HepG2 (cell line): Measurements from ENCODE around the gene ELOVL6. TPM values are rescaled to one million over a fixed set of nuclear protein-coding genes. Genes with fewer than 3 reads are reported as not detected.

Source experiments
- ATAC-seq: fragments of 200-7000 bp; cut with Tn5 transposase; 3 replicates; pipeline ENCODE4 v1.9.1; 2020; ENCODE audit warnings: mild to moderate bottlenecking, moderate library complexity
- BruUV-seq: library from RNA; stranded (reverse); fragments of 400-500 nt; replicated peaks from 2 replicates; lab custom pipeline; 2021; lab: Mats Ljungman, UMichigan
- CTCF ChIA-PET: fragments of 300-600 bp; formaldehyde crosslinking; extraction: SDS; loops from one replicate; lab custom pipeline; 2021; ENCODE audit warnings: low total read pairs, inconsistent platforms, low intra/inter-chr PET ratio; lab: Yijun Ruan, JAX
- POLR2A ChIA-PET: fragments of 350-600 bp; sonication (Branson Sonifier 250); formaldehyde crosslinking; loops from one replicate; lab custom pipeline; 2020; ENCODE audit warnings: antibody characterized with exemption, inconsistent platforms; lab: Yijun Ruan, JAX
- DNase-seq: peaks from one replicate; pipeline ENCODE4 v3.0.0-alpha.2; 2015; ENCODE audit warnings: low spot score
- FAIRE-seq: peaks from 3 replicates; lab custom pipeline; 2011; peaks lifted over from hg19 to GRCh38; lab: Jason Lieb, UNC
- H2AFZ ChIP-seq: one replicate; pipeline ENCODE4 v1.6.1; 2011; ENCODE audit warnings: low read length, inconsistent platforms
- H3K27ac ChIP-seq: fragments of 300-600 bp; 3 replicates; pipeline ENCODE4 v1.8.0; 2011; ENCODE audit warnings: mixed run types, mild to moderate bottlenecking, mixed read lengths, low read length, inconsistent platforms; ENCODE audit not compliant: insufficient read depth; ENCODE audit errors: extremely low read length
- H3K27me3 ChIP-seq, 2 experiments: fragments of 200-600 bp in 1 of 2; 2 replicates in 1 of 2; 3 replicates in 1 of 2; pipeline versions ENCODE4 v1.6.0 to v1.8.0; 2011; ENCODE audit warnings: low read length in 2 of 2, mild to moderate bottlenecking in 2 of 2, moderate library complexity in 2 of 2, inconsistent platforms in 1 of 2; ENCODE audit not compliant: insufficient read depth in 2 of 2, control insufficient read depth in 1 of 2
- H3K36me3 ChIP-seq, 2 experiments: fragments of 200-600 bp in 1 of 2; replicated peaks in 1 of 2; 2 replicates in 1 of 2; 3 replicates in 1 of 2; pipeline versions ENCODE4 v1.5.1 to v1.8.0; 2011; ENCODE audit warnings: low read length in 2 of 2, inconsistent platforms in 1 of 2; ENCODE audit not compliant: insufficient read depth in 2 of 2, control insufficient read depth in 1 of 2
- H3K4me1 ChIP-seq: 2 replicates; pipeline ENCODE4 v1.5.1; 2012; ENCODE audit warnings: low read length, inconsistent platforms; ENCODE audit not compliant: insufficient read depth
- H3K4me2 ChIP-seq: 2 replicates; pipeline ENCODE4 v1.6.0; 2011; ENCODE audit warnings: low read depth, low read length, inconsistent platforms
- H3K4me3 ChIP-seq, 3 experiments: fragments of 200-600 bp in 1 of 3; sonication (generic), shearing (Covaris generic) in 1 of 3; replicated peaks in 1 of 3; 2 replicates each; pipeline ENCODE4 v1.5.1; 2011 to 2016; ENCODE audit warnings: low read length in 3 of 3, inconsistent platforms in 2 of 3, low read depth in 2 of 3, mild to moderate bottlenecking in 2 of 3, control low read depth in 1 of 3, mixed read lengths in 1 of 3; ENCODE audit not compliant: insufficient read depth in 1 of 3
- H3K79me2 ChIP-seq: one replicate; pipeline ENCODE4 v1.6.1; 2011; ENCODE audit warnings: low read length, inconsistent platforms; ENCODE audit not compliant: insufficient read depth
- H3K9ac ChIP-seq: 2 replicates; pipeline ENCODE4 v1.6.0; 2011; ENCODE audit warnings: mild to moderate bottlenecking, low read depth, low read length, inconsistent platforms; ENCODE audit not compliant: insufficient read depth
- H3K9me3 ChIP-seq: 2 replicates; pipeline ENCODE4 v1.5.1; 2012; ENCODE audit warnings: mild to moderate bottlenecking, low read length
- H4K20me1 ChIP-seq: 2 replicates; pipeline ENCODE4 v1.6.0; 2011; ENCODE audit warnings: inconsistent platforms, mild to moderate bottlenecking, low read length, moderate library complexity; ENCODE audit not compliant: insufficient read depth
- ATF7 ChIP-seq, 2 experiments: fragments of 450-650 bp in 1 of 2; sonication (generic) in 1 of 2; formaldehyde crosslinking in 1 of 2; IDR thresholded peaks; 2 replicates each; pipeline versions ENCODE4 v1.4.0 to v1.6.1; 2016 to 2020; ENCODE audit warnings: antibody characterized with exemption in 1 of 2, mild to moderate bottlenecking in 1 of 2, missing genetic modification reagents in 1 of 2
- GLI4 ChIP-seq: sonication (generic); formaldehyde crosslinking; IDR thresholded peaks from 2 replicates; pipeline ENCODE4 v1.5.1; 2020; ENCODE audit warnings: missing genetic modification reagents, mild to moderate bottlenecking, moderate library complexity, borderline replicate concordance
- JUND ChIP-seq: sonication (generic); formaldehyde crosslinking; IDR thresholded peaks from 2 replicates; pipeline ENCODE4 v1.8.0; 2022; ENCODE audit warnings: mild to moderate bottlenecking, missing genetic modification reagents
- KDM5B ChIP-seq: sonication (generic); formaldehyde crosslinking; IDR thresholded peaks from 2 replicates; pipeline ENCODE4 v1.4.0; 2020; ENCODE audit warnings: missing genetic modification reagents, mild to moderate bottlenecking, borderline replicate concordance
- NR2C2 ChIP-seq: sonication (generic); formaldehyde crosslinking; IDR thresholded peaks from 2 replicates; pipeline ENCODE4 v1.4.0; 2020; ENCODE audit warnings: missing genetic modification reagents, mild to moderate bottlenecking, moderate library complexity, borderline replicate concordance
- ZNF207 ChIP-seq: fragments of 450-650 bp; IDR thresholded peaks from 2 replicates; pipeline ENCODE4 v1.6.1; 2016; ENCODE audit warnings: antibody characterized with exemption, borderline replicate concordance
- ZNF34 ChIP-seq: sonication (generic); formaldehyde crosslinking; IDR thresholded peaks from 2 replicates; pipeline ENCODE4 v1.4.0; 2020; ENCODE audit warnings: mild to moderate bottlenecking, missing genetic modification reagents, borderline replicate concordance
- ZNF530 ChIP-seq: sonication (generic); formaldehyde crosslinking; IDR thresholded peaks from 2 replicates; pipeline ENCODE4 v1.5.0; 2020; ENCODE audit warnings: low read depth, mild to moderate bottlenecking, missing genetic modification reagents
- ZSCAN20 ChIP-seq: sonication (generic); formaldehyde crosslinking; IDR thresholded peaks from 2 replicates; pipeline ENCODE4 v1.4.0; 2020; ENCODE audit warnings: missing genetic modification reagents, mild to moderate bottlenecking, borderline replicate concordance
- WGBS: methylation state at CpG from one replicate; pipeline ENCODE4 v1.1.6; 2017; ENCODE audit warnings: low lambda C conversion rate; 5-methylcytosine and 5-hydroxymethylcytosine counted together
- in situ Hi-C: cut with HindIII; loops from 2 replicates; pipeline ENCODE4 v1.10.0; 2017; ENCODE audit warnings: low pct_unique_long_range_greater_than_20kb; ENCODE audit not compliant: extremely low pct_ligation_motif_present
- intact Hi-C: fragments of 100-400 bp; cut with micrococcal nuclease; formaldehyde crosslinking; loops from one replicate; pipeline ENCODE4 v1.10.0; 2022; ENCODE audit not compliant: unreplicated experiment
- polyA plus RNA-seq, 8 experiments: library from polyadenylated mRNA; depleted of rRNA in 3 of 8; stranded (reverse) in 7 of 8; unstranded in 1 of 8; fragments of >200 nt; fragmentation: Illumina TruSeq in 4 of 8; extraction: Trizol in 4 of 8; gene quantifications; 2 replicates each; pipeline versions ENCODE4 v1.2.1 to v1.2.3, GENCODE V29; 2011 to 2016; ENCODE audit warnings: low read depth in 4 of 8, missing spikeins in 1 of 8, mixed read lengths in 1 of 8; ENCODE audit not compliant: insufficient read depth in 1 of 8
- total RNA-seq, 5 experiments: library from RNA; depleted of rRNA; stranded (reverse); fragments of >200 nt; fragmentation: Illumina TruSeq; extraction: Trizol; gene quantifications; 2 replicates each; pipeline ENCODE4 v1.2.3, GENCODE V29; 2016; ENCODE audit warnings: low read depth in 1 of 5
- TF ChIP-seq, protein P1 (sequence below): IDR thresholded peaks from 2 replicates; pipeline ENCODE4 v1.6.1; 2016; ENCODE audit warnings: control low read depth
- TF ChIP-seq, protein P2 (sequence below): IDR thresholded peaks from 2 replicates; pipeline ENCODE4 v1.6.1; 2016

ELOVL6 gene
- total and polyA plus RNA-seq, 2 of the 13 experiments (the other 11 are each of a cell fraction or from before 2014, with no cell fraction given), result 14.1 to 23.2 TPM

DNA sequence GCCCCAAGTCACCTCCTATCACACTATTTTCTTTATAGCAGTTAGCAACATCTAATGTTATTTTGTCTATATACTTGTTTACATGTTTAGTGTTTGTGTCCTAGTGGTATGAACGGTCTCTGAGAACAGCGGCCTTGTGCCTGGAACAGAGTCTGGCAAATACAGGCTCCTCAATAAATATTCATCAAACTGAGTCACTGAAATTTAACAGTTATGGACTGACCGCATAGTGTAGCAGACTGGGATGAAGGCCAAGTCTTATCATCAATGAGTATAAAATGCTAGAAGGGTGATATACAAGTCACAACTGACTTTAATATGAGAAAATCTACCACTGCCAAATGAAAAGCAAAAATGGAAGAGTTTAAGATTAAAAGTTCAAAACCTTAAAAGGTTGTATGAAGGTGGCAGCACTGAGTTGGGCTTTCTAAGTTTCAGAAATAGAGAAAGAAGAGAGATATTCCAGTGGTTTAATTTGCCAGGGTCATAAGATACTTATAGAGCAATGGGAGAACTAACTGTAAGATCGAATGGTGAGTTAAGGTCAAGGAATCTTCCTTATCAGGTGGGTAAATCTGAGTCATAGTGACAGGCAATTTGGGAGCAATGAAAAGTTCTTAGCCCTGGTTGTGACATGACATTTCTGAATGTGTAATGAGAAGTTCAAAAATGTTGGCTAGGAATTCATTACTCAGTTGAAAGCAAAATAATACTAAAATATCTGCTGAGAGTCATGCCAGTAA is 34.9 kb downstream of the ELOVL6 start:
- ChIA-PET CTCF (no interaction called here), POLR2A (no interaction called here)
- FAIRE-seq (no peak), DNase-seq (no peak), ATAC-seq (no peak)
- Histone ChIP-seq H4K20me1 (no peaks in the 10 kb centered on the region), H3K4me1 (no peaks in the 10 kb centered on the region), H3K27ac (no peak overlapping the region), H2AFZ (no peak overlapping the region), H3K27me3 (no peaks in the 10 kb centered on the region), H3K79me2 (no peaks in the 10 kb centered on the region), H3K36me3 (peaks cover 0 to 7% of the 10 kb centered on the region in 2 experiments; a peak in 2 of 5 replicates), H3K9me3 (no peaks in the 10 kb centered on the region), H3K4me3 (no peak overlapping the region), H3K9ac (no peak overlapping the region), H3K4me2 (no peak overlapping the region)
- WGBS, result 95% methylated on average over 4 of the region's 4 CpGs
- in situ Hi-C loops, result no loop called here
- no TSS peak for BruUV-seq
- TF ChIP-seq GLI4 (CRISPR knock-in tag), result no peak
- intact Hi-C loops, result no loop called here

DNA sequence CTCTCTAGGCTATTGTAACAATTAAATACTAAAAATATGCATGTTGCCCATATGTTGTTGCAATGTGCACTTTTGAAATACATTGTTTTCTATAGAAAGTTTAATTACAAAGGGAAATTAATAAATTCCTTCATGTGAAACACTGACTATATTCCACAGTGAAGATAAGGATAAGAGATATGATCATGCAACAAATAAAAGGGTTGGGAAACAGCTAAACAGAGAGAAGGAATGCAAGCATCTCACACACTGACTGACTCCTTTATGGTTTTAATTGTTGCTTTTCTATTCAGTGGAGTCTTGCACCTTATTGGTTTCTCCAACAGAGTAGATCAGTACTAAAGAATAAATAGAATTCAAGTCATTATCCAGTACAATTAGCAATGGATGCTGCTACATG is 37.8 kb downstream of the ELOVL6 start:
- H3K9ac ChIP-seq, result no peak overlapping the region
- H3K36me3 ChIP-seq, result peaks cover 0 to 7% of the 10 kb centered on the region in 2 experiments; a peak in 2 of 5 replicates
- H4K20me1 ChIP-seq, result no peaks in the 10 kb centered on the region
- no peak for FAIRE-seq
- no peak for DNase-seq
- H3K27ac ChIP-seq, result no peak overlapping the region
- TF ChIP-seq ZNF530 (CRISPR knock-in tag), result no peak
- no peak for TF ChIP-seq ZSCAN20
- no peak for TF ChIP-seq NR2C2 (CRISPR knock-in tag)
- no peak for TF ChIP-seq KDM5B (CRISPR knock-in tag)
- TF ChIP-seq JUND (CRISPR knock-in tag), result no peak
- TF ChIP-seq ZNF207, result no peak
- TF ChIP-seq ZNF34 (CRISPR knock-in tag), result no peak
- TF ChIP-seq, protein P1, sequence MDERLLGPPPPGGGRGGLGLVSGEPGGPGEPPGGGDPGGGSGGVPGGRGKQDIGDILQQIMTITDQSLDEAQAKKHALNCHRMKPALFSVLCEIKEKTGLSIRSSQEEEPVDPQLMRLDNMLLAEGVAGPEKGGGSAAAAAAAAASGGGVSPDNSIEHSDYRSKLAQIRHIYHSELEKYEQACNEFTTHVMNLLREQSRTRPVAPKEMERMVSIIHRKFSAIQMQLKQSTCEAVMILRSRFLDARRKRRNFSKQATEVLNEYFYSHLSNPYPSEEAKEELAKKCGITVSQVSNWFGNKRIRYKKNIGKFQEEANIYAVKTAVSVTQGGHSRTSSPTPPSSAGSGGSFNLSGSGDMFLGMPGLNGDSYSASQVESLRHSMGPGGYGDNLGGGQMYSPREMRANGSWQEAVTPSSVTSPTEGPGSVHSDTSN, result no peak
- TF ChIP-seq, protein P2, sequence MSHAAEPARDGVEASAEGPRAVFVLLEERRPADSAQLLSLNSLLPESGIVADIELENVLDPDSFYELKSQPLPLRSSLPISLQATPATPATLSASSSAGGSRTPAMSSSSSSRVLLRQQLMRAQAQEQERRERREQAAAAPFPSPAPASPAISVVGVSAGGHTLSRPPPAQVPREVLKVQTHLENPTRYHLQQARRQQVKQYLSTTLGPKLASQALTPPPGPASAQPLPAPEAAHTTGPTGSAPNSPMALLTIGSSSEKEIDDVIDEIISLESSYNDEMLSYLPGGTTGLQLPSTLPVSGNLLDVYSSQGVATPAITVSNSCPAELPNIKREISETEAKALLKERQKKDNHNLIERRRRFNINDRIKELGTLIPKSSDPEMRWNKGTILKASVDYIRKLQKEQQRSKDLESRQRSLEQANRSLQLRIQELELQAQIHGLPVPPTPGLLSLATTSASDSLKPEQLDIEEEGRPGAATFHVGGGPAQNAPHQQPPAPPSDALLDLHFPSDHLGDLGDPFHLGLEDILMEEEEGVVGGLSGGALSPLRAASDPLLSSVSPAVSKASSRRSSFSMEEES (CRISPR knock-in tag), result no peak
- no peak for TF ChIP-seq ATF7 (IDR thresholded peaks at IDR 0.05)
- TF ChIP-seq ATF7 (CRISPR knock-in tag; IDR thresholded peaks at IDR 0.05), result no peak
- no TSS peak for BruUV-seq
- POLR2A ChIA-PET, result no interaction called here
- H3K4me3 ChIP-seq, result no peak overlapping the region
- ATAC-seq, result no peak
- CTCF ChIA-PET, result no interaction called here
- H3K79me2 ChIP-seq, result peaks cover 5% of the 10 kb centered on the region
- no peak overlapping the region for H2AFZ ChIP-seq
- H3K4me1 ChIP-seq, result no peaks in the 10 kb centered on the region
- in situ Hi-C loops, result no loop called here
- H3K9me3 ChIP-seq, result no peaks in the 10 kb centered on the region
- intact Hi-C loops, result no loop called here
- no peaks in the 10 kb centered on the region; a peak in 1 of 5 replicates for H3K27me3 ChIP-seq
- H3K4me2 ChIP-seq, result no peak overlapping the region
